NOMO-1 treated with dmso at 0.1 percent for 144 hours (cell line): ENCODE results near the gene RAB30.

Experiments
- DNase-seq: peaks from one replicate; lab custom pipeline; 2025; ENCODE audit not compliant: unreplicated experiment; lab: John Stamatoyannopoulos, UW

Gene RAB30

GRCh38 chr11:83070731-83071566, 748 bp downstream of the RAB30 start:
- no peak for DNase-seq

- no peak for DNase-seq
Observed at GRCh38 chr11:83070044-83070701, 1.5 kb downstream of the RAB30 start.

- DNase-seq, result no peak
Observed at GRCh38 chr11:83069441-83070043, 2.2 kb downstream of the RAB30 start.

- no peak for DNase-seq
Observed at GRCh38 chr11:83068568-83068967, 3.1 kb downstream of the RAB30 start.

GRCh38 chr11:83064011-83064410, 7.7 kb downstream of the RAB30 start:
- no peak for DNase-seq

GRCh38 chr11:83063073-83063754, 8.5 kb downstream of the RAB30 start:
- DNase-seq, result peak; percentile 8

GRCh38 chr11:83061883-83062282, 9.8 kb downstream of the RAB30 start:
- DNase-seq, result peak; percentile 33

- no peak for DNase-seq
Observed at GRCh38 chr11:83060965-83061364, 10.7 kb downstream of the RAB30 start.

GRCh38 chr11:83057721-83058120, 14.0 kb downstream of the RAB30 start:
- DNase-seq, result no peak

- no peak for DNase-seq
Observed at GRCh38 chr11:83056611-83057010, 15.1 kb downstream of the RAB30 start.

- DNase-seq, result no peak
Observed at GRCh38 chr11:83056204-83056603, 15.5 kb downstream of the RAB30 start.

- DNase-seq, result no peak
Observed at GRCh38 chr11:83054904-83055380, 16.8 kb downstream of the RAB30 start.

GRCh38 chr11:83054001-83054400, 17.7 kb downstream of the RAB30 start:
- no peak for DNase-seq

- no peak for DNase-seq
Observed at GRCh38 chr11:83051760-83052671, 19.7 kb downstream of the RAB30 start.

- DNase-seq, result no peak
Observed at GRCh38 chr11:83047515-83048225, 24.0 kb downstream of the RAB30 start.

GRCh38 chr11:83046621-83047172, 25.0 kb downstream of the RAB30 start:
- DNase-seq, result no peak

GRCh38 chr11:83044958-83045712, 26.6 kb downstream of the RAB30 start:
- no peak for DNase-seq

- DNase-seq, result no peak
Observed at GRCh38 chr11:83042964-83043711, 28.6 kb downstream of the RAB30 start.
